BE2C (cell line): Measurements from ENCODE around the gene RESP18.

ENCODE experiments used
- DNase-seq: peaks from one replicate; pipeline ENCODE4 v3.0.0-alpha.2; 2020
- H3K27me3 ChIP-seq: fragments of 250-450 bp; sonication (Bioruptor Pico); 2 replicates; pipeline ENCODE4 v1.5.1; 2020; ENCODE audit warnings: mild to moderate bottlenecking
- H3K36me3 ChIP-seq: fragments of 250-450 bp; sonication (Bioruptor Pico); 2 replicates; pipeline ENCODE4 v1.5.1; 2020; ENCODE audit warnings: mild to moderate bottlenecking
- H3K4me1 ChIP-seq: fragments of 250-450 bp; sonication (Bioruptor Pico); 2 replicates; pipeline ENCODE4 v1.5.1; 2020
- H3K4me3 ChIP-seq: 2 replicates; pipeline ENCODE4 v1.5.1; 2011; ENCODE audit warnings: low read depth, low read length
- H3K9me3 ChIP-seq: fragments of 250-450 bp; sonication (Bioruptor Pico); 2 replicates; pipeline ENCODE4 v1.5.1; 2020
- TF ChIP-seq, protein P1 (sequence below): IDR thresholded peaks from 2 replicates; pipeline ENCODE4 v1.5.1; 2012; ENCODE audit warnings: mild to moderate bottlenecking, low read depth, low read length

RESP18 gene

DNA sequence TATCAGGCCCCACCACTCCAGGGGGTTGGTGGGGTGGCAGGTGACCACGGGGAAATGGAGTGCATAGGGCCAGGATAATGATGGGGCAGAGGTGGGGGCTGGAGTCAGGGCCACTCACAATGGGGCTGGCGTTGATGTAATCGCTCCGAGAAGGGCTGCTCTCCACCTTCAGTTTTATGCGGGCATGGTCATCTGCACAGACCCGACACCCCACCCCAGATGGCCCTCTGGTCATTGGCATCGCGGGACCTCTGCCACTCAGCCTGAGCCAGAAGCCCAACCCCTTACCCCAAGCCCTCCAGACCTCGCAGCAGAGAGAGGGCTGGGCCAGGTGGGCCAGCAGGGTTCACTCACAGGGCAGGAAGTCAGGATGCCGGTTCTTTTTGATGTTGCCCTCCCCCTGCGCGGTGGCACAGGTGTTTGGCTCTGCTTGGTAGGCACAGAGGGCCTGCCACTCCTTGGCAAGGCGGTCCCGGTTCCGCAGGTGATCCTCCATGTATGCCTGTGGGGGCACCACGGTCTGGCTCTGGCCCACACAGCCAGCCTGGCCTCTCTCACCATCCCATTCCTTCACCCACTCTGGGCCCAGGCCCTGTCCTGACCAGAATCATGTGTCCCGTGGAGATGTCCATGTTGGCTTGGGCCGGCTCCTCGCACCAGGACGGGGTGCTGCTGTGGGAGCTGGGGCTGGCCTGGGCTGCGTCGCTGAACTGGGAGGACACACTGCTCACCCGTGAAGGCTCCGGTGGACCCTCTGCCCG, 35.7 kb downstream of the RESP18 start:
- TF ChIP-seq, protein P1, sequence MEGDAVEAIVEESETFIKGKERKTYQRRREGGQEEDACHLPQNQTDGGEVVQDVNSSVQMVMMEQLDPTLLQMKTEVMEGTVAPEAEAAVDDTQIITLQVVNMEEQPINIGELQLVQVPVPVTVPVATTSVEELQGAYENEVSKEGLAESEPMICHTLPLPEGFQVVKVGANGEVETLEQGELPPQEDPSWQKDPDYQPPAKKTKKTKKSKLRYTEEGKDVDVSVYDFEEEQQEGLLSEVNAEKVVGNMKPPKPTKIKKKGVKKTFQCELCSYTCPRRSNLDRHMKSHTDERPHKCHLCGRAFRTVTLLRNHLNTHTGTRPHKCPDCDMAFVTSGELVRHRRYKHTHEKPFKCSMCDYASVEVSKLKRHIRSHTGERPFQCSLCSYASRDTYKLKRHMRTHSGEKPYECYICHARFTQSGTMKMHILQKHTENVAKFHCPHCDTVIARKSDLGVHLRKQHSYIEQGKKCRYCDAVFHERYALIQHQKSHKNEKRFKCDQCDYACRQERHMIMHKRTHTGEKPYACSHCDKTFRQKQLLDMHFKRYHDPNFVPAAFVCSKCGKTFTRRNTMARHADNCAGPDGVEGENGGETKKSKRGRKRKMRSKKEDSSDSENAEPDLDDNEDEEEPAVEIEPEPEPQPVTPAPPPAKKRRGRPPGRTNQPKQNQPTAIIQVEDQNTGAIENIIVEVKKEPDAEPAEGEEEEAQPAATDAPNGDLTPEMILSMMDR = no peak
- Histone ChIP-seq H3K27me3 (no peaks in the 10 kb centered on the region), H3K4me3 (no peak overlapping the region), H3K36me3 (peaks cover 14% of the 10 kb centered on the region), H3K4me1 (no peaks in the 10 kb centered on the region), H3K9me3 (no peaks in the 10 kb centered on the region)
- no peak for DNase-seq

DNA sequence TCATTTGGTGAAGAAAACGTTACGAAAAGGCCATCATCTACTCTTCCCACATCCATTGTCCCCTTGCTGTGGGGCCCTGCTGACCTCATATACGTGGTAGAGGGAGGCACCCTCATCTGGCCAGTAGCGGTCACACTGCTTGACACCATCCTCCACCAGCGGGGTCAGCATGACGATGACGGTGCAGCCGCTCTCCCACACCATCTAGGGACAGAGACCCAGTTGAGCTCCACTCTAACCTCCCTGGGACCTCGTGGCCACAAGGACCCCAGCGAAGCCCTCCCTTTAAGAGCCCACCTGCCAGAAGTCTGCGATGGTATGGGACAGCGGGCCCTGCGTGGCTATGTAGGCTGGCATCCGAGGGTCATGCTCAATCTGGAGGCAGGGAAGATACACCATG, 36.4 kb downstream of the RESP18 start:
- Histone ChIP-seq H3K4me3 (no peak overlapping the region), H3K9me3 (no peaks in the 10 kb centered on the region), H3K36me3 (peaks cover 10% of the 10 kb centered on the region), H3K4me1 (no peaks in the 10 kb centered on the region), H3K27me3 (no peaks in the 10 kb centered on the region)
- TF ChIP-seq, protein P1 = no peak
- DNase-seq = no peak

DNA sequence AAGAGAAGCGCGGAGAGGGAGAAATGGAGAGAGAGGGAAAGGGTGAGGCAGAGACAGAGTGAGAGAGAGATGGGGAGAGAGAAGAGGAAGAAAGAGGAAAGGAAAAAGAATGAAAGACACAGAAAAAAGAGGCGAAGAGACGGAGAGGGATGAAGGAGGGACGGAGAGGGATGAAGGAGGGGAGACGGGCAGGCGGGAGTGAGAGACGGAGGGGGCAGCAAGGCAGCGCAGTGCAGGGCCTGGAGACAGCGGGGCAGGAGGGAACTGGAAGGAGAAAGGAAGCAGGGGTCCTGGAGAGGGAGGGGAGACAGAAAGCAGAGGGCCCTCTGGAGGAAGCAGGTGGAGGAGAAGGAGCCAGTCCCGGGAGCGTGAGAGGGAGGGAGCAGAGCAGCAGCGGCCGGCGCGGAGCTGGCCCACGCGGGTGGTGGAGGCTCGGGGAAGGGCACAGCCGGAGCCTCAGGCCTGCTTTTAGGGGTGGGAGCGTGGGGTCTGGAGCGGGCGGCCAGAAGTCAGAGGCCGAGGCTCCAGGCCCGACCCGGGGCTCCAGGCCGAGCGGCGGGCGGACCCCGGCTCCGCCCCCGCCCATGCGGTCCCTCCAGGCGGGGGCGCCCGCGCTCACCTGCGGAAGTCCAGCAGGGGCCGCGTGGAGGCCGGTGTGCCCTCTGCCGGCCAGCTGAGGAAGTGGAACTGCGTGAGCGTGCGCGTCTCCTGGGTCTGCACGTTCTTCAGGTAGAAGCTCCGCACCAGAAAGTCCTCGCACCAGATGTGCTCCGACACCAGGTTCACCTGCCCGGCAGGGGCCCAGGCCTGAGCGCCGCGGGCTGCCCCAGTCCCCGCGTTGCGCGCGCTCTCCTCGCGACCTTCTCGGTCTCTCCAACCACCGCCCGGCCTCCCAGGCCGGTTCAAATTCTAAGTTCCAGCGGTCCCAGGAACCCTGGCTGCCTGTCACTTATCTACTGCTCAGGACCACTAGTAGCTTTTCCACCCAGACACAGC, 37.9 kb downstream of the RESP18 start:
- DNase-seq = peak; percentile 91
- Histone ChIP-seq H3K4me3 (peak overlapping the region; percentile 52), H3K4me1 (no peaks in the 10 kb centered on the region), H3K9me3 (no peaks in the 10 kb centered on the region), H3K36me3 (peaks cover 10% of the 10 kb centered on the region), H3K27me3 (no peaks in the 10 kb centered on the region)
- TF ChIP-seq, protein P1 = peak; percentile 82

GRCh38 chr2:219293736-219294231, 38.8 kb downstream of the RESP18 start:
- no peaks in the 10 kb centered on the region for H3K4me1 ChIP-seq
- TF ChIP-seq, protein P1 = no peak
- peaks cover 14% of the 10 kb centered on the region for H3K36me3 ChIP-seq
- no peak for DNase-seq
- H3K4me3 ChIP-seq = no peak overlapping the region
- H3K27me3 ChIP-seq = no peaks in the 10 kb centered on the region
- H3K9me3 ChIP-seq = no peaks in the 10 kb centered on the region

DNA sequence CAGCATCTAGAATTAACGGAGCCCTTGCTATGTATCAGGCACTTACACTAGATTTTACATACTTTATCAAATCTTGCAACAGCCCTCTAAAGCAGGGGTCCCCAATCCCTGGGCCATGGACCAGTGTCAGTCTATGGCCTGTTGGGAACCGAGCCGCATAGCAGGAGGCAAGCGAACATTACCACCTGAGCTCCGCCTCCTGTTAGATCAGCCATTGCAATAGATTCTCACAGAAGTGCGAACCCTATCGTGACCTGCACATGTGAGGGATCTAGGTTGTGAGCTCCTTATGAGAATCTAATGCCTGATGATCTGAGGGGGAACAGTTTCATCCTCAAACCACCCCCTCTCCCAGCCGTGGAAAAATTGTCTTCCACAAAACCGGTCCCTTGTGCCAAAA, 39.9 kb downstream of the RESP18 start:
- Histone ChIP-seq H3K9me3 (no peaks in the 10 kb centered on the region), H3K27me3 (no peaks in the 10 kb centered on the region), H3K4me3 (no peak overlapping the region), H3K4me1 (peaks cover 5% of the 10 kb centered on the region; the same call in 1 of the 2 replicates), H3K36me3 (peaks cover 14% of the 10 kb centered on the region)
- no peak for DNase-seq
- TF ChIP-seq, protein P1 = no peak
